Endothelial cell of umbilical vein (primary cell): ENCODE results near the gene UBR7. TPM values are rescaled to one million over a fixed set of nuclear protein-coding genes. Genes with fewer than 3 reads are reported as not detected.

Experiments used
- BruUV-seq: library from RNA; stranded (reverse); fragments of 400-500 nt; replicated peaks from 2 replicates; lab custom pipeline; 2021; lab: Mats Ljungman, UMichigan
- CTCF ChIA-PET: fragments of 300-600, 350-600 bp; sonication (Branson Sonifier 250); formaldehyde crosslinking; loops from one replicate; lab custom pipeline; 2021; ENCODE audit warnings: antibody characterized with exemption, inconsistent platforms; lab: Charles Lee
- POLR2A ChIA-PET: fragments of 300-600, 350-600 bp; sonication (Branson Sonifier 250); formaldehyde crosslinking; loops from one replicate; lab custom pipeline; 2021; ENCODE audit warnings: antibody characterized with exemption, inconsistent platforms; lab: Charles Lee
- DNase-seq: peaks from one replicate; pipeline ENCODE4 v3.0.0-alpha.2; 2011; ENCODE audit warnings: low read depth, low spot score
- FAIRE-seq: peaks from 2 replicates; lab custom pipeline; 2011; peaks lifted over from hg19 to GRCh38; lab: Jason Lieb, UNC
- H2AFZ ChIP-seq: 2 replicates; pipeline ENCODE4 v1.6.0; 2012; ENCODE audit warnings: low read depth, low read length, control low read depth, inconsistent platforms
- H3K27ac ChIP-seq: 2 replicates; pipeline ENCODE4 v1.5.1; 2011; ENCODE audit warnings: low read depth, mild to moderate bottlenecking, control low read depth, low read length, moderate library complexity; ENCODE audit not compliant: insufficient read depth
- H3K27me3 ChIP-seq, 2 experiments: 2 replicates each; pipeline versions ENCODE4 v1.6.0 to v1.6.1; 2011; ENCODE audit warnings: low read length in 2 of 2, mixed read lengths in 1 of 2; ENCODE audit not compliant: control insufficient read depth in 2 of 2, insufficient read depth in 2 of 2
- H3K36me3 ChIP-seq, 2 experiments: 2 replicates in 1 of 2; 3 replicates in 1 of 2; pipeline ENCODE4 v1.5.1; 2011; ENCODE audit warnings: low read length in 2 of 2, mild to moderate bottlenecking in 1 of 2, moderate library complexity in 1 of 2; ENCODE audit not compliant: control insufficient read depth in 2 of 2, insufficient read depth in 2 of 2; ENCODE audit errors: extremely low read depth in 1 of 2
- H3K4me1 ChIP-seq: 3 replicates; pipeline ENCODE4 v1.5.1; 2011; ENCODE audit warnings: mild to moderate bottlenecking, low read length; ENCODE audit not compliant: control insufficient read depth, insufficient read depth; ENCODE audit errors: extremely low read depth
- H3K4me2 ChIP-seq: 2 replicates; pipeline ENCODE4 v1.6.1; 2011; ENCODE audit warnings: low read length, control low read depth, mixed read lengths; ENCODE audit not compliant: insufficient read depth
- H3K4me3 ChIP-seq, 3 experiments: fragments of 200-600 bp in 1 of 3; sonication (generic), shearing (Covaris generic) in 1 of 3; replicated peaks in 1 of 3; 2 replicates each; pipeline ENCODE4 v1.5.1; 2011 to 2016; ENCODE audit warnings: control low read depth in 3 of 3, low read length in 3 of 3, mild to moderate bottlenecking in 2 of 3, inconsistent platforms in 1 of 3, low read depth in 1 of 3, moderate library complexity in 1 of 3; ENCODE audit not compliant: insufficient read depth in 1 of 3
- H3K79me2 ChIP-seq: 2 replicates; pipeline ENCODE4 v1.6.0; 2012; ENCODE audit warnings: low read length, inconsistent platforms; ENCODE audit not compliant: control insufficient read depth, insufficient read depth
- H3K9ac ChIP-seq: replicated peaks from 2 replicates; pipeline ENCODE3; 2011; ENCODE audit warnings: low read length, control low read depth; ENCODE audit not compliant: insufficient read depth; ENCODE audit errors: extremely low read depth
- H3K9me1 ChIP-seq: replicated peaks from 3 replicates; pipeline ENCODE4 v1.6.0; 2011; ENCODE audit warnings: mild to moderate bottlenecking, low read length; ENCODE audit not compliant: control insufficient read depth, insufficient read depth; ENCODE audit errors: extremely low read depth
- H3K9me3 ChIP-seq: replicated peaks from 2 replicates; pipeline ENCODE4 v1.5.1; 2012; ENCODE audit warnings: low read length, inconsistent platforms; ENCODE audit not compliant: control insufficient read depth, insufficient read depth
- H4K20me1 ChIP-seq: replicated peaks from 2 replicates; pipeline ENCODE3; 2011; ENCODE audit warnings: mild to moderate bottlenecking, low read length; ENCODE audit not compliant: control insufficient read depth, insufficient read depth; ENCODE audit errors: extremely low read depth
- EZH2 ChIP-seq: IDR thresholded peaks from 2 replicates; pipeline ENCODE4 v1.6.1; 2012; ENCODE audit warnings: borderline replicate concordance, low read depth, mild to moderate bottlenecking, moderate library complexity, low read length, inconsistent platforms; ENCODE audit not compliant: severe bottlenecking
- FOS ChIP-seq: IDR thresholded peaks from 2 replicates; pipeline ENCODE4 v1.6.1; 2011; ENCODE audit warnings: mild to moderate bottlenecking, low read length, moderate library complexity, borderline replicate concordance; ENCODE audit not compliant: insufficient read depth
- GATA2 ChIP-seq: IDR thresholded peaks from 2 replicates; pipeline ENCODE4 v1.7.0; 2011; ENCODE audit warnings: low read depth, mild to moderate bottlenecking, moderate library complexity, mixed read lengths, low read length; ENCODE audit not compliant: insufficient read length, insufficient read depth
- JUN ChIP-seq: IDR thresholded peaks from 2 replicates; pipeline ENCODE4 v1.6.1; 2011; ENCODE audit warnings: borderline replicate concordance, low read depth; ENCODE audit not compliant: insufficient read length, insufficient read depth
- MYC ChIP-seq: IDR thresholded peaks from one replicate; pipeline ENCODE4 v1.6.1; 2011; ENCODE audit warnings: mild to moderate bottlenecking, low read depth, low read length
- POLR2A ChIP-seq: IDR thresholded peaks from 2 replicates; pipeline ENCODE4 v1.6.1; 2012; ENCODE audit warnings: low read depth, mild to moderate bottlenecking, control low read depth, low read length
- POLR2AphosphoS5 ChIP-seq: IDR thresholded peaks from 2 replicates; pipeline ENCODE4 v1.6.1; 2012; ENCODE audit warnings: low read depth, mild to moderate bottlenecking, control low read depth, low read length, moderate library complexity; ENCODE audit not compliant: insufficient read depth
- dilution Hi-C: fragments of 300-500 bp; cut with MboI; formaldehyde crosslinking; loops from one replicate; pipeline ENCODE4 v1.15.0; 2019; ENCODE audit warnings: low sequenced_read_pairs; ENCODE audit not compliant: extremely low pct_ligation_motif_present
- intact Hi-C: fragments of 100-400 bp; cut with micrococcal nuclease; formaldehyde crosslinking; loops from one replicate; pipeline ENCODE4 v1.10.0; 2022
- polyA plus RNA-seq, 4 experiments: library from polyadenylated mRNA; depleted of rRNA in 3 of 4; stranded (reverse) in 3 of 4; unstranded in 1 of 4; fragments of >200 nt; gene quantifications; 2 replicates each; pipeline versions ENCODE4 v1.2.1 to v1.2.3, GENCODE V29; 2011 to 2012; ENCODE audit warnings: missing spikeins in 1 of 4
- total RNA-seq: library from RNA; stranded (reverse); gene quantifications from 2 replicates; pipeline ENCODE4 v1.2.3, GENCODE V29; 2021
- TF ChIP-seq, protein P1 (sequence below): IDR thresholded peaks from 2 replicates; pipeline ENCODE4 v1.6.1; 2011; ENCODE audit not compliant: insufficient read depth, insufficient read length
- TF ChIP-seq, protein P2 (sequence below), 2 donors: IDR thresholded peaks; 1 replicate in 1 of 2; 2 replicates in 1 of 2; pipeline ENCODE4 v1.5.1; 2011; ENCODE audit warnings: low read length in 2 of 2, mild to moderate bottlenecking in 2 of 2, moderate library complexity in 2 of 2, control low read depth in 1 of 2, inconsistent platforms in 1 of 2, low read depth in 1 of 2; ENCODE audit not compliant: insufficient read depth in 1 of 2; ENCODE audit errors: extremely low read depth in 1 of 2

UBR7 gene
- total and polyA plus RNA-seq, 2 donors (not counting 3 experiments of a cell fraction or from before 2014, with no cell fraction given): 16.8 to 24.1 TPM

GRCh38 chr14:93245764-93246420 lies 38.8 kb downstream of the UBR7 start:
- FAIRE-seq (no peak), DNase-seq (no peak)
- Histone ChIP-seq H3K4me2 (no peak overlapping the region), H3K4me1 (no peaks in the 10 kb centered on the region), H3K9ac (no peak overlapping the region), H3K27ac (no peak overlapping the region), H2AFZ (no peak overlapping the region), H3K4me3 (no peak overlapping the region), H3K9me3 (no peaks in the 10 kb centered on the region), H3K79me2 (no peaks in the 10 kb centered on the region), H4K20me1 (no peaks in the 10 kb centered on the region), H3K9me1 (no peaks in the 10 kb centered on the region), H3K36me3 (peaks cover 5 to 35% of the 10 kb centered on the region in 2 experiments), H3K27me3 (no peaks in the 10 kb centered on the region)
- dilution Hi-C loops (no loop called here), intact Hi-C loops (no loop called here)
- no TSS peak for BruUV-seq
- CTCF ChIA-PET: no interaction called here
- POLR2A ChIA-PET: no interaction called here
- TF ChIP-seq MYC (no peak), POLR2A (no peak), POLR2AphosphoS5 (no peak), GATA2 (no peak), FOS (no peak), JUN (no peak), EZH2 (no peak)
- TF ChIP-seq, protein P1, sequence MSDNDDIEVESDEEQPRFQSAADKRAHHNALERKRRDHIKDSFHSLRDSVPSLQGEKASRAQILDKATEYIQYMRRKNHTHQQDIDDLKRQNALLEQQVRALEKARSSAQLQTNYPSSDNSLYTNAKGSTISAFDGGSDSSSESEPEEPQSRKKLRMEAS: no peak
- TF ChIP-seq, protein P2, sequence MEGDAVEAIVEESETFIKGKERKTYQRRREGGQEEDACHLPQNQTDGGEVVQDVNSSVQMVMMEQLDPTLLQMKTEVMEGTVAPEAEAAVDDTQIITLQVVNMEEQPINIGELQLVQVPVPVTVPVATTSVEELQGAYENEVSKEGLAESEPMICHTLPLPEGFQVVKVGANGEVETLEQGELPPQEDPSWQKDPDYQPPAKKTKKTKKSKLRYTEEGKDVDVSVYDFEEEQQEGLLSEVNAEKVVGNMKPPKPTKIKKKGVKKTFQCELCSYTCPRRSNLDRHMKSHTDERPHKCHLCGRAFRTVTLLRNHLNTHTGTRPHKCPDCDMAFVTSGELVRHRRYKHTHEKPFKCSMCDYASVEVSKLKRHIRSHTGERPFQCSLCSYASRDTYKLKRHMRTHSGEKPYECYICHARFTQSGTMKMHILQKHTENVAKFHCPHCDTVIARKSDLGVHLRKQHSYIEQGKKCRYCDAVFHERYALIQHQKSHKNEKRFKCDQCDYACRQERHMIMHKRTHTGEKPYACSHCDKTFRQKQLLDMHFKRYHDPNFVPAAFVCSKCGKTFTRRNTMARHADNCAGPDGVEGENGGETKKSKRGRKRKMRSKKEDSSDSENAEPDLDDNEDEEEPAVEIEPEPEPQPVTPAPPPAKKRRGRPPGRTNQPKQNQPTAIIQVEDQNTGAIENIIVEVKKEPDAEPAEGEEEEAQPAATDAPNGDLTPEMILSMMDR (IDR thresholded peaks at IDR 0.05; ENCODE audit: extremely low read depth in 1 of 2, insufficient read depth in 1 of 2, low read depth in 1 of 2, low read length in 2 of 2): no peak
